CD4-positive, alpha-beta T cell (primary cell): ENCODE results near the gene DVL1. TPM values are rescaled to one million over a fixed set of nuclear protein-coding genes. Genes with fewer than 3 reads are reported as not detected.

Experiments used
- ATAC-seq: fragments of 200-7000 bp; cut with Tn5 transposase; one replicate; pipeline ENCODE4 v1.10.0; 2022; ENCODE audit warnings: mild to moderate bottlenecking; ENCODE audit not compliant: poor library complexity
- CTCF ChIA-PET: fragments of 350-600 bp; sonication (Branson Sonifier 250); formaldehyde crosslinking; loops from one replicate; lab custom pipeline; 2021; ENCODE audit warnings: antibody characterized with exemption, inconsistent platforms; lab: Charles Lee
- POLR2A ChIA-PET: fragments of 350-600 bp; sonication (Branson Sonifier 250); formaldehyde crosslinking; loops from one replicate; lab custom pipeline; 2021; ENCODE audit warnings: antibody characterized with exemption, inconsistent platforms; lab: Charles Lee
- DNase-seq, 14 experiments: peaks; one replicate each; pipeline ENCODE4 v3.0.0-alpha.2; 2013 to 2020; ENCODE audit warnings: mixed read lengths in 2 of 14
- H3K27ac ChIP-seq, 2 donors: one replicate each; pipeline versions ENCODE4 v1.5.1 to v1.7.0; 2013; ENCODE audit warnings: low read length in 2 of 2, low read depth in 1 of 2, mild to moderate bottlenecking in 1 of 2
- H3K27me3 ChIP-seq, 2 experiments: 1 replicate in 1 of 2; 2 replicates in 1 of 2; pipeline versions ENCODE4 v1.6.1 to v1.7.0; 2013; ENCODE audit warnings: low read length in 2 of 2, control low read depth in 1 of 2, mild to moderate bottlenecking in 1 of 2, moderate library complexity in 1 of 2; ENCODE audit not compliant: insufficient read depth in 2 of 2, control insufficient read depth in 1 of 2
- H3K36me3 ChIP-seq: one replicate; pipeline ENCODE4 v1.6.1; 2013; ENCODE audit warnings: low read length, control low read depth; ENCODE audit not compliant: insufficient read depth
- H3K4me1 ChIP-seq: one replicate; pipeline ENCODE4 v1.6.1; 2013; ENCODE audit warnings: low read length, control low read depth; ENCODE audit not compliant: insufficient read depth
- H3K4me3 ChIP-seq: one replicate; pipeline ENCODE4 v1.5.1; 2013; ENCODE audit warnings: mild to moderate bottlenecking, low read length, moderate library complexity
- H3K9me3 ChIP-seq, 2 experiments: 1 replicate in 1 of 2; 2 replicates in 1 of 2; pipeline versions ENCODE4 v1.6.1 to v1.7.0; 2013; ENCODE audit warnings: low read length in 2 of 2, mild to moderate bottlenecking in 2 of 2, control low read depth in 1 of 2, moderate library complexity in 1 of 2; ENCODE audit not compliant: control insufficient read depth in 1 of 2, insufficient read depth in 1 of 2
- H3K27ac Mint-ChIP-seq: one replicate; pipeline ENCODE4 v1.8.0; 2020; ENCODE audit warnings: mixed read lengths
- H3K27me3 Mint-ChIP-seq: one replicate; pipeline ENCODE4 v1.8.0; 2021; ENCODE audit warnings: mixed read lengths
- H3K36me3 Mint-ChIP-seq: one replicate; pipeline ENCODE4 v1.8.0; 2021; ENCODE audit warnings: low read depth, mixed read lengths
- H3K4me1 Mint-ChIP-seq: one replicate; pipeline ENCODE4 v1.8.0; 2021; ENCODE audit warnings: low read depth, mixed read lengths
- H3K4me3 Mint-ChIP-seq: one replicate; pipeline ENCODE4 v1.8.0; 2020; ENCODE audit warnings: mild to moderate bottlenecking, mixed read lengths
- H3K9me3 Mint-ChIP-seq: one replicate; pipeline ENCODE4 v1.8.0; 2020; ENCODE audit warnings: mixed read lengths
- CTCF ChIP-seq: fragments of 200-600 bp; IDR thresholded peaks from one replicate; pipeline ENCODE4 v1.8.0; 2022; ENCODE audit warnings: antibody characterized with exemption, mild to moderate bottlenecking
- intact Hi-C, 2 experiments: fragments of 100-400 bp; cut with DNase I in 1 of 2; cut with micrococcal nuclease in 1 of 2; formaldehyde crosslinking; loops; one replicate each; pipeline versions ENCODE4 v1.15.1 to v1.9.0; 2023 to 2025; cut with DNase I, micrococcal nuclease
- total RNA-seq, 174 experiments: library from RNA in 2 of 174; stranded (reverse) in 2 of 174; gene quantifications; one replicate each; pipeline ENCODE4 v1.2.3 and lab custom pipeline; 2021 to 2026

DVL1 gene
- total RNA-seq, 2 experiments from 2014 or later = 44.9 to 45.5 TPM

GRCh38 chr1:1380860-1381259 is 31.6 kb upstream of the DVL1 start:
- H3K36me3 Mint-ChIP-seq = peaks cover 3% of the 10 kb centered on the region
- no peak overlapping the region for H3K4me3 Mint-ChIP-seq
- H3K27ac Mint-ChIP-seq = no peak overlapping the region
- H3K4me3 ChIP-seq = no peak overlapping the region
- peaks cover 5% of the 10 kb centered on the region for H3K4me1 ChIP-seq
- TF ChIP-seq CTCF = no peak
- no peaks in the 10 kb centered on the region for H3K9me3 Mint-ChIP-seq
- no peaks in the 10 kb centered on the region for H3K9me3 ChIP-seq
- H3K27me3 ChIP-seq = no peaks in the 10 kb centered on the region
- no peak for DNase-seq
- no peak overlapping the region for H3K27ac ChIP-seq
- ATAC-seq = no peak
- CTCF ChIA-PET = no interaction called here
- H3K4me1 Mint-ChIP-seq = no peaks in the 10 kb centered on the region
- peaks cover 8% of the 10 kb centered on the region for H3K36me3 ChIP-seq
- POLR2A ChIA-PET = interaction anchor here (0.6 kb wide), 1 partner anchor 40 kb away, joined by 4 read pairs; the partner anchor contains the start of gene ANKRD65
- no peaks in the 10 kb centered on the region for H3K27me3 Mint-ChIP-seq
- intact Hi-C loops = no loop called here

- Mint-ChIP-seq H3K4me3 (no peak overlapping the region), H3K9me3 (no peaks in the 10 kb centered on the region), H3K4me1 (peaks cover 19% of the 10 kb centered on the region), H3K27me3 (no peaks in the 10 kb centered on the region), H3K36me3 (peaks cover 10% of the 10 kb centered on the region), H3K27ac (no peak overlapping the region)
- no peak overlapping the region for H3K4me3 ChIP-seq
- ChIA-PET POLR2A (interaction anchor here (1.5 kb wide), 1 partner anchor 21 kb away, joined by 7 read pairs; the partner anchor contains the start of gene CCNL2), CTCF (no interaction called here)
- H3K36me3 ChIP-seq = peaks cover 8% of the 10 kb centered on the region
- H3K27me3 ChIP-seq = no peaks in the 10 kb centered on the region
- DNase-seq = no peak
- H3K4me1 ChIP-seq = peaks cover 30% of the 10 kb centered on the region
- H3K9me3 ChIP-seq = no peaks in the 10 kb centered on the region
- no peak for ATAC-seq
- H3K27ac ChIP-seq = no peak overlapping the region
- intact Hi-C loops = loop anchor here in 1 of 2 experiments (10.0 kb wide), 1 partner anchor 73 kb away; the partner anchor contains the start of genes ACAP3 and PUSL1
- TF ChIP-seq CTCF = no peak
Observed at GRCh38 chr1:1377540-1378205, 28.5 kb upstream of the DVL1 start.

GRCh38 chr1:1376551-1377226 is 27.5 kb upstream of the DVL1 start:
- H3K9me3 Mint-ChIP-seq = no peaks in the 10 kb centered on the region
- no peaks in the 10 kb centered on the region for H3K9me3 ChIP-seq
- H3K4me1 Mint-ChIP-seq = peaks cover 24% of the 10 kb centered on the region
- no peak for ATAC-seq
- no peak overlapping the region for H3K27ac ChIP-seq
- peaks cover 5% of the 10 kb centered on the region for H3K36me3 ChIP-seq
- no peaks in the 10 kb centered on the region for H3K27me3 ChIP-seq
- CTCF ChIA-PET = no interaction called here
- peak overlapping the region; percentile 91 for H3K27ac Mint-ChIP-seq
- H3K27me3 Mint-ChIP-seq = no peaks in the 10 kb centered on the region
- peaks cover 10% of the 10 kb centered on the region for H3K36me3 Mint-ChIP-seq
- H3K4me3 ChIP-seq = no peak overlapping the region
- no peak for TF ChIP-seq CTCF
- POLR2A ChIA-PET = interaction anchor here (1.2 to 3.3 kb wide), 4 partner anchors 11 to 337 kb away, joined by 3 to 80 read pairs (median 21); partner anchors contain the start of genes CCNL2 and MRPL20
- no peak for DNase-seq
- peaks cover 40% of the 10 kb centered on the region for H3K4me1 ChIP-seq
- intact Hi-C loops = loop anchor here in 1 of 2 experiments (10.0 kb wide), 1 partner anchor 72 kb away; the partner anchor contains the start of genes ACAP3 and PUSL1
- peak overlapping the region; percentile 71 for H3K4me3 Mint-ChIP-seq
